Inflammatory macrophage treated with lipopolysaccharide for 4 hours (primary cell): Measurements from ENCODE around the gene TPD52L1.

ENCODE experiments used
- DNase-seq: peaks from one replicate; pipeline ENCODE4 v3.0.0-alpha.2; 2020

TPD52L1 gene

DNA sequence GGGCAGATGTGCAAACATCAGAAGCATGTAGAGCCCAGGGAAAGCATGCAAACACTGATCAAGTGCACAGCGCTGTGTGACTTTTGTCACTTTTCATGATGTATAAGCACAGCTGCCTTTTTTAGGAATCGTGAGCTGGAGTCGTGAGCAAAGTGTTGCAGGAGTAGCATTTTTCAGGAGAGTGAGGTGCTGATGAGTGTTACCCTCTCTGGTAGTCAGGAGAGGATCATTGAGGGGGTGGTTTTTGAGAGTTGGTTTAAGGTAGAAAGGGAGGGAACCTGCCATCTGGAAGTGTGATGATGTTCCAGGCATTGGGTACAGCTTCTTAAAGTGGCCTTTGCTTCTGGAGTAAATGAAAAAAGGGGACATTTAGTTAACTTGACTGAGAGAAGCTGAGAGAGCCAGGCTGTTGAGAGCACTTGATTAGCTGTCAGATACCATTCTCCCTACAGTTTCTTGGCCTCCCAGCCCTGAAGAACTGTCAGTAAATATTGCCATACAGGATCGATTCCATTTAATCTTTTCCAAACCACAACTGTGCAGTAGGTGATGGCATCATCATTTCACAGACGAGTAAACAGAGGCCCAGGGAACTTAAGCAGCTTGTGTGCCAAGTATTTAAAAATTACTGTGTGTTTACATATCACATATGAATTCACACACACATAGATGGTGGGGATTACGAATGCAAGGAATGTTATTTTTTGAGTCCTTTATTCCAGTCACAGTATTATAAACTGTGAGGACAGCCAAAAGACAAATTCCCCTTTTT lies 28.9 kb downstream of the TPD52L1 start:
- DNase-seq, result no peak

DNA sequence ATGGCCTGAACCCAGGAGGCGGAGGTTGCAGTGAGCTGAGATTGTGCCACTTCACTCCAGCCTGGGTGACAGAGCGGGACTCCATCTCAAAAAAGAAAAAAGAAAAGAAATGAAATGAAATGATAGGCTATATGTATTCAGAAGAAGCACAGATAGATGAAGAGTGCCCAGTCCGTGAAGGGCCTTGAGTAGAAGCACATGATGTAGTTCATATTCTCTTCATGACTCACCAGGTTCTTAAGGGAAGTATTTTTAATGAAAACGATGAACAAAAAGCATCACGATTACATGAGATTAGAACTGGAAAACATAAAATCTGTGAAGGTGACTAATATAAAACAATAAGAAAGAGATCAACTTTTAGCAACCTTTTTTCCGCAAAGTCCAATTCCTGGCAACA lies 29.8 kb downstream of the TPD52L1 start:
- DNase-seq, result no peak

DNA sequence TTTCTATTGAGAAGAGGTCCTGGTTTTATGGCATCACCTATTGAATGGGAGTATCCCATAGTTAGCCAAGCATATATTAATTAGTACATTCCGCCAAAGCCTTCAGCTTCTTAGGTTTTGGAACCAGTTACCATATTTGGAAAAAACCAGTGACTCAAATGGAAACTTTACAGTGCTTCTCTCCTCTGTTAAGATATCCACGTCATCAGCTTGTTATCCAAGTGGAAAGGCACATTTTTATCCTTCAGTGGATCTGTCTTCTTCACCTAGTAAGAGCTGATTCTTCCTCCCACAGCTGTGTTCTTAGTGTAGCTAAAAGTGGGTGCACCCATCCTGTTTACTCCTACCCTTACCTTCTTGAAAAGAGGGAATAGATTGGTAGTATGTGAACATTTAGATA lies 34.5 kb downstream of the TPD52L1 start:
- no peak for DNase-seq

- no peak for DNase-seq
These were observed 35.1 kb downstream of the TPD52L1 start for GRCh38 chr6:125188594-125189203.

DNA sequence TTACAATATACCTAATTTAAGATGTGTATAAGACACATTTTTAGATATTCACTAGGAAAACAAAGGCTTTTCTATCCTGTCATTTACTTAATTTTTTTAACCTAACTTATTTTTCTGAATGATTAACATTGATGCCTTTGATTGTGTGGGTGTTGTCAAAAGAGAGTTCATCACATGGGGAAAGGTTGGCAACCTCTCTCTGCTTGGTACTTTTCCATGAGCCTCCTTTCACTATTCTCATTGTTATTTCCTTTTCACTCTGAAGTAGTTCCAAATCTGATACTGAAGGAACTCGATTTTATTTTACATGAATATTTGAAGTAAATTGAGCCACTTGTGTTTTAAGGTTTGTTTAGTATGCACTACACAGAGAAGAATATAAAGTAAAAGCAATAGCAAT lies 35.9 kb downstream of the TPD52L1 start:
- DNase-seq, result no peak

DNA sequence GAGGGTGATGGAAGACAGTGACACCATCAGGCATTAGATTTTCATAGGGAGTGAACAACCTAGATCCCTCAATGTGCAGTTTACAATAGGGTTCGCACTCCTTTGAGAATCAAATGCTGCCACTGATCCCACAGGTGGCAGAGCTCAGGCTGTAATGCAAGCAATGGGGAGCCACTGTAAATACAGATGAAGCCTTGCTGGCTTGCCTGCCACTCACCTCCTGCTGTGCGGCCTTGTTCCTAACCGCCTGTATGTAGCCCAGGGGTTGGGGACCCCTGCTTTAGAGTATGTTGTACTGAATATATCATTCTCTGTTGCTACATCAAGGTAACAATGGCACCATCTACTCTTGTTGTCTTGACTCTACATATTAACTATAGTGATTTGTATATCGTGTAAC lies 37.1 kb downstream of the TPD52L1 start:
- no peak for DNase-seq

GRCh38 chr6:125191916-125192609 lies 38.5 kb downstream of the TPD52L1 start:
- DNase-seq, result peak; percentile 79

- no peak for DNase-seq
These were observed 39.0 kb downstream of the TPD52L1 start for GRCh38 chr6:125192610-125192930.

DNA sequence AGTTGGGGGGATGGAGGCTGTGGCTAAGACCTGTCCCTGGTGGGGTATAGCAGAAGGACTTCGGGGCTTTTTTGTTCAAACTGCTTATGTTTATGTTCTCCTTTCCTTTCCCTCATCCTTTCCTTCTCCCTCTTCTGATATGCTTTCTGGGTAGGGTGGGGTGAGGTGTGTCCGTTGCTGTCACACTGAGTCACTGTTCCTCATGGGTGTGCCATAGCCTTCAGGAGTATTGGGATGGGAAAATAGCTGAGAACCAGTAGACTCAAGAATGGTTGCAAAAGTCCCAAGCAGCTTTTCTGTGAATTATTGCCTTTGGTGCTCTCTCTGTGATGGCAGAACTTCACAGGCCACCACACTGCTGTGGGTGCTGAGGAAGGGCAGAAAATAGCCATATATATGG lies 39.6 kb downstream of the TPD52L1 start:
- no peak for DNase-seq

- DNase-seq, result peak; percentile 87
These were observed 41.4 kb downstream of the TPD52L1 start for GRCh38 chr6:125194941-125195340.

GRCh38 chr6:125195526-125195925 lies 42.0 kb downstream of the TPD52L1 start:
- no peak for DNase-seq

DNA sequence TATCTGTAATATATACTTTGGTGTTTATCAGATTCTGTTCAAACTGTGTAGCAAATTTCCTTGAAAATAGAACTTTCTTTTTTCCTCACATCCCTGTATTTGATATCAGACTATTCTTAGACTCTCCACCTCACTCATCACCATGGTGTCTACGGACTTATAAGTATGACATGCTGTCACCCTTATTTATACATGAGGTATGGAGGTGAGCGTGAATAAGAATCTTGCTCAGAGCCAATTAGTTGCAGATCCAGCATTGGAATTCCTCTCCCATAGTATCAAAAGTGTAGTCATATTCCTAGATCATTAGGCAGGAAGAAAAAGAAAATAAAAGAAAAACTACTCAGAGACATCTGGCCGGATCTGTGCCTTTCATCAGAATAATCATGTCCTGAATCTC lies 43.0 kb downstream of the TPD52L1 start:
- no peak for DNase-seq

DNA sequence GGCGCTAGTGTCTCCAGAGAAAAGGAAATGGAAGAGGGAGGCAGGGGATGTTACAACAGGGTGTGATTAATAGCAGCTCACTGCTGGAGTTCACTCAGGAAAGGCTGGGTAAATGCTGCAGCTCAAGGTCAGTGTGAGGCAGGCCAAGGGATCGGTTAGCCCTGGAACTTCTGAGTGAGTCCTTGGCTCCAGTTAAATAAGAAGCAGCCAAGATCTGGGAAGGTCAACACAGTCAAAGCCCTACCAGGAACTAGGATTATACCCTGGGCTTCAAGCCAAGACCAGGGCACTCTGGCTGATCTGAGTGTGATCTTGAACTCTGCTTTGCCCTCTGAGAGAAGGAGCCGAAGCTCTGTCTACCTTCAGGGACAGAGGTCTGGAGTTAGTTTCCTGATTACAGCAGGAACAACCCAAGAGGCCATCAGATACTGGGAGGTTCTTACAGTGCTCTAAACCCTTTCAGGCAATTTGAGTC lies 44.3 kb downstream of the TPD52L1 start:
- DNase-seq, result peak; percentile 36

DNA sequence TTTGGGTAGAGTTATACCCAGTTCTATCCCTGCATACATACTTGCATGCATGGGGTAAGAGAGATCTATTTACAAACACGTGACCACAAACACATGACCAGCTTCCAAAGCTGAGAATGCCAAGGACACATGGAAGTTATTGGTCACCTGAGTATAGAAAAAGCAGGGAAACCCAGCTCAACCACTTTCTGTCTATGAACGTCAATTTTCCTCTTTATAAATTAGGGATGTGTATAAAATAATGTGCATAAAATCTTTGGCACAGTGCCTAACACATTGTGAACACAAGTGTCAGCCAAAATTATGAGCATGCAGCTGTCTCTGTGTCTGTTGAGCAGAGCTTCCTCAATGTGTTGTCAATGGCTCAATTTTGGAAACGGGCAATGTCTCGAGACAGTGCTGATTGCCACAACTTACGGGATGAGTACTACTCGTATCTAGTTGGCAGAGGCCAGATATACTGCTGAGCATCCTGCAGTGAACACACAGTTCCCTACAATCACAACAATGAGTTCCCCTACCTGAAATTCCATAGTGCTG lies 44.9 kb downstream of the TPD52L1 start:
- peak; percentile 67 for DNase-seq

GRCh38 chr6:125200941-125201340 lies 47.4 kb downstream of the TPD52L1 start:
- peak; percentile 53 for DNase-seq

DNA sequence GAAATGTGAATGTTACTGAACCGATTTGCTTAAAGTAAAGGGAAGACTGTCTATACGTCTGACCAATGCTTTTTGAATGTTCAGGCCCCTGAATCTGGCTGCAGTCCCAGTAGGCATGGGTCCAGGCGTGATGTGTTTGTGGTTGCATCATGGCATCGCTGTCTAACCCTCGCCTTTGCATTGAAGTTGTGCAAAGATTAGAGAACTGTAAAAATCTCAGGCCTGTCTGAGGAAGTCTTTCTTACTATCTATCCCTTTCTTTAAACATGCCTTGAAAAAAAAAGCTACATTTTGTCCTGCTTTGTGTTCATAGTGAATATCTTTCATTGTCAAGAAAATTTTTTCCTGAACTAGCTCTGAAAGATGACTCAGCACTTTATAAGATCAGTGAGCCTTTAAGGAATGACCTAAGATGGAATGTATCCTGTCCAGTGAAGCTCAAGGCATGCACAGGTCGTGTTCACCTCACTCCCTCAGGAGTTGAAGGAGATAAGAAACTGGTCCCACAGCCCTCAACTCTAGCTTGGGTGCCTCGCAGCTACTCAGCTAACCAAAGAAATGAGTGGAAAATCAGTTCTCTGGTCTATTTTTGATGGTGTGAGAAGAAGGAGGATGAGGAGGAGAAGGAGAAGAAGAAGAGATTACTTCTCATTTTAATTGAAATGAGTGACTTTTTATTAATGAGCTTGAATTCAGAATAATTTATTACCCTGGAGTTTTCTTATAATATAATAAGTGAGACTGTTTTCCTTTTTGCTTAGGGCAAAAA lies 48.6 kb downstream of the TPD52L1 start:
- peak; percentile 77 for DNase-seq

DNA sequence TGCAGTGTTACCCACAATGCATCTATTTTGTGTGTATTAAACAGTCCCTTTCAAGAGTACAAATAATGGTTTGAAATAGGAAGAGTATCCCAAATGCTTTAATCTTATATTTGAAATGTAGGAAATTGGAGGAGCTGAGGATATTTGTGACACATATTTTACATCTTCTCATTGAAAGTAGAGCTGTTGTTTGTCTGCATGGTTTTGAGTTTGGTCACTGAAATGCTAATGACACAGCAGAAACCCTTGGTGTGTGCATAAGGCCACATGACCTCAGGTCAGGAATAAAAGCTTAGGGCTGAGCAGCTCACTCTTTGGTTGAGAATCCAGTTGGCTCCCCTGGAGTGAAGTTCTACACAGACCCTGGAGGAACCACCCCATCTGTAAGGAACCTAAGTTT lies 49.8 kb downstream of the TPD52L1 start:
- DNase-seq, result no peak

GRCh38 chr6:125205931-125206330 lies 52.4 kb downstream of the TPD52L1 start:
- no peak for DNase-seq

- no peak for DNase-seq
These were observed 52.8 kb downstream of the TPD52L1 start for GRCh38 chr6:125206389-125206788.

DNA sequence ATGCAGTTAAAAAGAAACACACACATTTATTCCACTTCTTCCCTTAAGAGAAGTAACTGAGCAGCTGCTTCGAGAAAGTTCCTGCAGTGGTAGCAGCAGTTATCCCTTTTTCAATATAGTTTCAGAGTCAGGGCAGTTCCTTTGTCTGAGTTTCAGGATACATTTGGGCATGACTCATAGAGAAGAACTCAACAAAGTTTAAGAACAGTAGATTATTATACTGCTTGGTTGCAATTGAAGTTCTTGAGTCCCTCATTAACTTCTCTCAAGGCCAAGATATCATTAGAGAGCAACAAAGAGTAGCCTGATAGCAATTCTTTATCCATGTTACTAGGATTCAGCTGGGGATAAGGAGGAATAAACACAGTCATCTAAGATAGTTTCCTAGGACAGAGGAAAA lies 54.4 kb downstream of the TPD52L1 start:
- DNase-seq, result no peak

GRCh38 chr6:125208625-125209249 lies 55.2 kb downstream of the TPD52L1 start:
- no peak for DNase-seq

- DNase-seq, result no peak
These were observed 57.1 kb downstream of the TPD52L1 start for GRCh38 chr6:125210667-125211066.

GRCh38 chr6:125211352-125211751 lies 57.8 kb downstream of the TPD52L1 start:
- no peak for DNase-seq
